ENCODE data around the gene ROR2. TPM values are rescaled to one million over a fixed set of nuclear protein-coding genes. Genes with fewer than 3 reads are reported as not detected.

Gene ROR2
- total and polyA plus RNA-seq, 2 donors (not counting 3 experiments of a cell fraction or from before 2014, with no cell fraction given): not detected

GRCh38 chr9:91896513-91897121 lies 53.4 kb downstream of the ROR2 start:
- no TSS peak for BruUV-seq (replicated peaks)
- Histone ChIP-seq H3K79me2 (ENCODE audit: control insufficient read depth, insufficient read depth, low read length) (no peaks in the 10 kb centered on the region), H3K4me2 (ENCODE audit: insufficient read depth, low read length) (no peak overlapping the region), H3K9me1 (replicated peaks; ENCODE audit: control insufficient read depth, extremely low read depth, insufficient read depth, low read length) (no peaks in the 10 kb centered on the region), H3K9ac (replicated peaks; ENCODE audit: extremely low read depth, insufficient read depth, low read length) (no peak overlapping the region), H2AFZ (ENCODE audit: low read depth, low read length) (no peak overlapping the region), H3K4me1 (ENCODE audit: control insufficient read depth, extremely low read depth, insufficient read depth, low read length) (no peaks in the 10 kb centered on the region), H3K9me3 (replicated peaks; ENCODE audit: control insufficient read depth, insufficient read depth, low read length) (no peaks in the 10 kb centered on the region), H3K36me3 (ENCODE audit: control insufficient read depth in 2 of 2, extremely low read depth in 1 of 2, insufficient read depth in 2 of 2, low read length in 2 of 2) (no peaks in the 10 kb centered on the region), H3K4me3 (replicated peaks in 1 of 3; ENCODE audit: insufficient read depth in 1 of 3, low read depth in 1 of 3, low read length in 3 of 3) (no peak overlapping the region), H4K20me1 (replicated peaks; ENCODE audit: control insufficient read depth, extremely low read depth, insufficient read depth, low read length) (no peaks in the 10 kb centered on the region), H3K27me3 (ENCODE audit: control insufficient read depth in 2 of 2, insufficient read depth in 2 of 2, low read length in 2 of 2) (no peaks in the 10 kb centered on the region), H3K27ac (ENCODE audit: insufficient read depth, low read depth, low read length) (no peak overlapping the region)
- TF ChIP-seq MYC (IDR thresholded peaks at IDR 0.05; ENCODE audit: low read depth, low read length) (no peak), MAX (IDR thresholded peaks at IDR 0.05; ENCODE audit: insufficient read depth, insufficient read length) (no peak), POLR2A (IDR thresholded peaks at IDR 0.05; ENCODE audit: low read depth, low read length) (no peak), EZH2 (IDR thresholded peaks at IDR 0.05; ENCODE audit: borderline replicate concordance, low read depth, low read length, severe bottlenecking) (no peak), GATA2 (IDR thresholded peaks at IDR 0.05; ENCODE audit: insufficient read depth, insufficient read length, low read depth, low read length) (no peak), POLR2AphosphoS5 (IDR thresholded peaks at IDR 0.05; ENCODE audit: insufficient read depth, low read depth, low read length) (no peak), CTCF (IDR thresholded peaks at IDR 0.05; ENCODE audit: extremely low read depth in 1 of 2, insufficient read depth in 1 of 2, low read depth in 1 of 2, low read length in 2 of 2) (no peak), FOS (IDR thresholded peaks at IDR 0.05; ENCODE audit: borderline replicate concordance, insufficient read depth, low read length) (no peak), JUN (IDR thresholded peaks at IDR 0.05; ENCODE audit: borderline replicate concordance, insufficient read depth, insufficient read length, low read depth) (no peak)
- ChIA-PET CTCF (interaction anchor here (0.6 kb wide), 1 partner anchor 192 kb away, joined by 3 read pairs; no protein-coding TSS in a partner anchor), POLR2A (no interaction called here)
- dilution Hi-C loops (cut with MboI; ENCODE audit: extremely low pct_ligation_motif_present, low sequenced_read_pairs): no loop called here
- FAIRE-seq (no peak), DNase-seq (ENCODE audit: low read depth, low spot score) (no peak)
- intact Hi-C loops (cut with micrococcal nuclease): no loop called here

All from endothelial cell of umbilical vein (primary cell).